Muscle layer of colon (tissue), 2 donors: ENCODE measurements around the gene SAMD10.
A peak's percentile ranks its signal among the peaks of the same experiment; 100 is the strongest.

Experiments
- H3K27ac ChIP-seq: one replicate; pipeline ENCODE4 v1.7.0; 2013; ENCODE audit warnings: low read depth, mild to moderate bottlenecking, low read length, moderate library complexity
- H3K27me3 ChIP-seq, 2 donors: one replicate each; pipeline ENCODE4 v1.7.0; 2013; ENCODE audit warnings: low read length in 2 of 2, mild to moderate bottlenecking in 2 of 2; ENCODE audit not compliant: insufficient read depth in 2 of 2, control insufficient read depth in 1 of 2
- H3K36me3 ChIP-seq: one replicate; pipeline ENCODE4 v1.7.0; 2013; ENCODE audit warnings: mild to moderate bottlenecking, low read length; ENCODE audit not compliant: insufficient read depth
- H3K4me1 ChIP-seq: one replicate; pipeline ENCODE4 v1.7.0; 2013; ENCODE audit warnings: mild to moderate bottlenecking, low read length; ENCODE audit not compliant: insufficient read depth
- H3K4me3 ChIP-seq, 2 donors: one replicate each; pipeline ENCODE4 v1.7.0; 2013; ENCODE audit warnings: low read length in 2 of 2, low read depth in 1 of 2, mild to moderate bottlenecking in 1 of 2, moderate library complexity in 1 of 2
- H3K9ac ChIP-seq: one replicate; pipeline ENCODE4 v1.7.0; 2013; ENCODE audit warnings: low read length
- H3K9me3 ChIP-seq: one replicate; pipeline ENCODE4 v1.7.0; 2013; ENCODE audit warnings: mild to moderate bottlenecking, low read length
- donor health status: abdominal sarcoma.
- donor health status: Adenocarcinoma of cecum.

SAMD10 gene

DNA sequence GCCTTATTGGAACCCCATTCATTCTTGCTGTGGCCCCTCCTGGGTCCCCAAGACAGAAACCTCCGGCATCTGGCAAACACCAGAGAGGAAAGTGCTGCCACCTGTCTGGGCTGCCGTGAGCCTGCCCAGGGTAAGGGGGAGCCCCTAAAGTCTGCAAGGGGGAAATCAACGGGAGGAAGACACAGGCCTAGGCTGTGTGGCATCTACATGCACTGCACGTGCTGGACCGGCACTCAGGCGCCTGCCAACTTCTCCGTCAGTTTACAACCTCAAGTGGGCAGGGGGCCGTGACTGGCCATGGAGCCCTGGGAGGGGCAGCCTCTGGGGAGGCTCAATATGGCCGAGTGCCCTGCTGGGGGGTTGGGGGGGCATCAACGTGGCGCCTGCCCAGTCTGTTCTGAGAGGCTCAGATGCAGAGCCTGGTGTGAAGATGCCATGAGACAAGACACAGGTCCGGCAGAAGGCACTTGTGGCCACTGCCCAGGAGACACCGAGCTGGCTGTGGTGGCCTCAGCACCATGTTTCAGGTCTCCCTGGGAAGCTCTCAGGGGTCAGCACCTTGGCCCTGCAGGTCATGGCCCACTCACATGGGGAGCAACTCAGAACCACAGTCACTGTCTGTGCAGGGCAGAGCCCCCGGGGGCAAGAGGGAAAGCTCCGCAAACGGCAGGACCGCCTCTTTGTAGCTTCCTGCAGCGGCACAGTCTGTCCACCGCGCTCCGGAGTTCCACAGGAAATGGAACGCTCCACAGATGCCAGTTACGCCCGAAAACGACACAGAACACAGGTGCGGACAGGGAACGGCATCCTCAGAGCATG lies 31.6 kb downstream of the SAMD10 start:
- peak overlapping the region; percentile 87 for H3K27ac ChIP-seq
- peaks cover 23% of the 10 kb centered on the region for H3K36me3 ChIP-seq
- no peak overlapping the region for H3K9ac ChIP-seq
- H3K4me3 ChIP-seq, result no peak overlapping the region
- peaks cover 58% of the 10 kb centered on the region for H3K4me1 ChIP-seq
- H3K9me3 ChIP-seq, result no peaks in the 10 kb centered on the region
- H3K27me3 ChIP-seq, result no peaks in the 10 kb centered on the region

DNA sequence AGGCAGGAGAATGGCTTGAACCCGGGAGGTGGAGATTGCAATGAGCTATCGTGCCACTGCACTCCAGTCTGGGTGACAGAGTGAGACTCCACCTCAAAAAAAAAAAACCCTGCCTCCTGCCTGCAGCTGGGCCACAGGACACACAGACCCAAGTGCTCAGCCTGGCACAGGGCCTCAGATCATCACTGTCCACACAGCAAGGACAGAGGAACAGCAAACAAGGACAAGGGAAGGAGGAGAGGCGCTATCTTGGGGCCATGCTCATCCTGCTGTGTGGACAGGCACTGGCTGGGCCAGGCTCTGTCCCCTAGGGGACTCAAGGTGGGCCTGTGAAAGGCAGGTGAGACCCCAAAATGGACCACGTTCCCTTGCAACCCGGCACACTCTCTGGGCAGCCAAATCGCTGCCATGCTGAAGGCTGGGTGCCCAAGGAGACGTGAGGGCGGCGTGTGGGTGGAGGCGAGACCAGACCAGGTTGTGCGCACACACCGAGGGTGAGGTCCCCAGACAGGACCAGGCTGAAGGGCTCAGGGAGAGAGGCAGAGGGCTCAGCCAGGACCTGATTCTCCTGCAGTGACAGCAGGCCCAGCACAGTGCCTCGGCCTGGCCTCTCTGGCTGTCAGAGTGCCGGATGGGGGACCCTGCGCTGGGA lies 32.3 kb downstream of the SAMD10 start:
- Histone ChIP-seq H3K4me1 (peaks cover 51% of the 10 kb centered on the region), H3K27ac (no peak overlapping the region), H3K9me3 (no peaks in the 10 kb centered on the region), H3K4me3 (no peak overlapping the region), H3K9ac (no peak overlapping the region), H3K36me3 (peaks cover 29% of the 10 kb centered on the region), H3K27me3 (no peaks in the 10 kb centered on the region)

DNA sequence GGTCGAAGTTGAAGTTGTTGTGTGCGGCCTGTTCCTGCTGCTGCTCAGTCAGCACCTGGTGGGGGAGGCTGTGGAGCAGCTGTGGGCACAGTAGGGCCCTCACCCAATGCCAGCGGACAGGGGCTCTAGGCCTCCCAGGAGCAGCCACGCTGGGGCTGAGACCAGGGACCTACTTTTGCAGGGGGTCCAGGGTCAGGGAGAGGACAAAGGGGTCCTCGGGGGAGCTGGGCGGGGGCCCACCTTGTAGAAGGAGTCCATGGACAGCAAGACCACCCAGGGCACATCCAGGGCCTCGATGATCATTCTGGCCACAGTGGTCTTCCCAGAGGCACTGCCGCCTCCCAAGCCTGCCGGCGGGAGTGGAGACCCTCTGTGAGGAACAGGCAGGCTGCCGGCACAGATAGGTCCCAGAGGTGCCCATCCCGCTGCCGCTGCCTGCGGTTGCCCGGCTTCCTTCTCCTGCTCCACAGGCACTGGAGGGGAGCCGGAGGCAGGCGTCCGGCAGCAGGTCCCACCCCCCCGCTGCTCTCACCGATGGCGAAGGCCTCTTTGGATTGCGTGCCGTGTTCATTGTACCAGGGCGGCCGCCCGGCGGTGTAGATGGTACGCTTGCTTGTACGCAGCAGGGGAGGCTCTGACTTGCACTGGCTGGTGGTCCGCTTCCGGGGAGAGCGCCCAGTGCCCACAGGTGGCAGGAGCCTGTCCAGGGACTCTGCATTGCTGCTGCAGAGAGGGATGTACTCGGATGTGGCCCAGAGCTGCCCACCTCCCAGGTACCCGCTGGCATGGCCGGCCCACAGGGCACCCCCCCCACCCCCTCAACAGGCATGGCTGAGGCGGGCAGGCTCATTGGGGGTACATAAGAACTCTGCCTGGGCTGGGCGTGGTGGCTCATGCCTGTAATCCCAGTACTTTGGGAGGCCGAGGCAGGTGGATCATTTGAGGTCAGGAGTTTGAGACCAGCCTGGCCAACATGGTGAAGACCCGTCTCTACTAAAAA lies 33.2 kb downstream of the SAMD10 start:
- peaks cover 42% of the 10 kb centered on the region for H3K4me1 ChIP-seq
- H3K27me3 ChIP-seq, result no peaks in the 10 kb centered on the region
- H3K4me3 ChIP-seq, result no peak overlapping the region
- peaks cover 29% of the 10 kb centered on the region for H3K36me3 ChIP-seq
- H3K27ac ChIP-seq, result no peak overlapping the region
- no peak overlapping the region for H3K9ac ChIP-seq
- H3K9me3 ChIP-seq, result no peaks in the 10 kb centered on the region

DNA sequence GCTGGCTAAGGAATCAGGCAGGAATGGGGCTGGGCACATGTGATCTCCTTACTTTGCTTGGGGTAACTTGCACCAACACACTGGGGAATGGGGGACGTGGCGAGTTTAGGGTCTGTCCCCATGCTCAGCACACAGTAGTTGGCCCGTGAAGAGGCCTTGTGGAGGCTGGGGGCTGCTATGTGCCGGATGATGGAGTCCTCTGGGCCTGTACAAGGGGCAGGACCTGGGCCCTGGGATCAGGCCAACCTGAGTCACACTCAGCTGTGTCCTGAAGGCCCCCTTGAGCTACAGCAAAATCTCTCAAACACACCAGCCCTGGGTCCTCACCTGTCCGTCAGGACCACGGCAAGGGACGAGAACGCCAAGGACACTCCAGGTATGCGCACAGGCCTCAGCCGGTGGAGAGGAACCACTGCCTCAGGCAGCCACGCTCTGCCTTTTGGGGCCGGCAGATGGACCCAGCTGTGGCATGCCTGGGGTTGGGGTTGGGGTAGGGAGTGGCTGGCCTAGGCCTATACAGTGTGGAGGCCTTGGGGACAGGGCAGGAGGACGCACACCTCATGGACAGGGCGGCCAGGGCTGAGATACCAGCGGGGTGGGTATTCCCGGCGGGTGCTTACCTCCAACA lies 34.3 kb downstream of the SAMD10 start:
- H3K4me1 ChIP-seq, result peaks cover 32% of the 10 kb centered on the region
- no peaks in the 10 kb centered on the region for H3K27me3 ChIP-seq
- H3K27ac ChIP-seq, result no peak overlapping the region
- H3K9me3 ChIP-seq, result no peaks in the 10 kb centered on the region
- no peak overlapping the region for H3K4me3 ChIP-seq
- H3K9ac ChIP-seq, result no peak overlapping the region
- peaks cover 29% of the 10 kb centered on the region for H3K36me3 ChIP-seq

DNA sequence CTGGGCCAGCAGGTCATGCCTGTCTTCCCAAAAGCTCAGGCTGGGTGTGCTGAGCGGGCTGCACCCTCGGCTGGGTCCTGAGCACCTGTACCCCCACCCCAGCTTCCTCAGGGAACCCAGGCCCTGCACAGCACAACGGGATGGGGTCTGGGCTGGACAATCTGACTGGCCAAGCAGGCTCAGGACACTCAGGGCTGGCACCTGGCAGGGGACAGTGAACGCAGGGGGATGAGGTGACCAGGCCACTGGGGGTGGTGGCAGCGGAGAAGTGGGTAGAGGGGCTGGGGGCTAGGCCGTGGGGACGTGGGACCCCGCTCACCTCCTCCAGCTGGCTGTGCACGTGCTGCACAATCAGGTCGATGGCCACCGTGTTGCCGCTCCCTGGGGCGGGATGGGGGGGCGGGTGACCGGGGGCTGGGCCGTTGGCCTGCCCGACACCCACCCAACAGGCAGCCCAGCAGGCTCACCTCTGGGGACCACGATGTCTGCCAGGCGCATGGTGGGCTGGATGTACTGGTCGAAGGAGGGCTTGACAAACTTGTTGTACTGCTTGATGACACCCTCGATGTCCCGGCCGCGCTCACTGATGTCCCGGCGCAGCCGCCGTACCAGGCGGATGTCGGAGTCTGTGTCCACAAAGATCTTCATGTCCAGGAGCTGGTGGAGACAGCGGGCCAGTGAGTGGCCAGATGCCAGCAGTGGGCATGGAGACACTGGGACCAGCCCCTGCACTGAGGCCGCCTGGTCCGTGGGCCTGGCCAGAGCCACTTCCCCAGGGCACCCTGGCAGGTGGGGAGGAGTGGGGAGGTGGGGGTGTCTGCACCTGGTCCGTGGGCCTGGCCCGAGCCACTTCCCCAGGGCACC lies 35.1 kb downstream of the SAMD10 start:
- Histone ChIP-seq H3K27me3 (no peaks in the 10 kb centered on the region), H3K9ac (no peak overlapping the region), H3K27ac (no peak overlapping the region), H3K4me3 (no peak overlapping the region), H3K4me1 (peaks cover 23% of the 10 kb centered on the region), H3K9me3 (no peaks in the 10 kb centered on the region), H3K36me3 (peaks cover 29% of the 10 kb centered on the region)

DNA sequence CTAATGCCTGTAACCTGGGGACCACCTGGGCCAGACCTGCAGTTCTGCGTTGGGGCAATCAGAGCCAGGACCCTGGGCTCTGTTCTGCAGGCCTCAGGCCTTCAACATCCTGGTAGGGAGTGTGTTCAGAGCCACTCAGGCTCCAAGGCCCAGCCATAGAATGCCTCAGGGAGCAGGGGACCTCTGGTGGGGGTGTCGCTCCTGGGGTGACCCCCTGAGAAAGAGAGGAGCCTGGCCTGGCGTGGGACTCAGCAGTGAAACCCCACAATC lies 35.7 kb downstream of the SAMD10 start:
- Histone ChIP-seq H3K9me3 (no peaks in the 10 kb centered on the region), H3K4me3 (no peak overlapping the region), H3K4me1 (peaks cover 18% of the 10 kb centered on the region), H3K27me3 (no peaks in the 10 kb centered on the region), H3K36me3 (peaks cover 29% of the 10 kb centered on the region), H3K27ac (no peak overlapping the region), H3K9ac (no peak overlapping the region)

DNA sequence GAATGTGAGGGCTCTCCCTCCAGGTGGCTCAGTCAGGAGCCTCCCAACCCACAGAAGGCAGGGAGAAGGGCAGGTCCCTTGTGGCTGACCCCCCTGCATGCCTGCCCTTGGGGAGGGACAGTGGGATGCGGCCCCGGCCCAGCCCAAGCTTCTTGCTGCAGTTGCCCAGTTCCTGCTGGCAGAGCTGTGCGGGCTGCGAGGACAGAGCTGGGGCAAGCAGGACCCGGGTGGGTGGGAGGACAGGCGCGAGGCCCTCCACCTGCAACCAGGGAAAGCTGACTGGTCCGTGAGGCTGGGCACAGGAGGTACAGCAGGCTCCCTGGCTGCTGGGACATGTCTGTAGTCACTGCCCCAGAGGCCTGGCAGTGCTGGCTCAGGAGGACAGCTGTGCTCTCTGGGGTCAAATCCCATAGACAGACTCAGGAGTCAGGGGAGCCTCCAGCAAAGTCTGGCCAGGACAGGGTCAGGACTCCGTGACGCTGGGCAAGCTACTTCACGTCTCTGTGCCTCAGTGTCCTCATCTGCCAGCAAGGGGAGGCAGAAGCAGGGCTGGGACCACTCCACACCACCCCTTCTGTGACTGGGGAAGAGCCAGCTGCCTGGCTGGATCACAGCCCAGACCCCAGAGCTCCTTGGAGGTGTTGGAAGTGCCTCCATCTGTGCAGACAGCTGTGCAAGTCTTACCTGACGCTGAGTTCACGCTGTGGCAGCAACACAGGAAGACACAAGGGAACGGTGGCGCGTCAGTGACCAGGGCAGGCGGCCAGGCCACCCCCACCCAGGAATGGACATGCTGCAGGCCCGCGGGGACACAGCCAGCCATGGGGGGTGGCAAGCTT lies 36.3 kb downstream of the SAMD10 start:
- Histone ChIP-seq H3K9ac (no peak overlapping the region), H3K27ac (no peak overlapping the region), H3K4me3 (no peak overlapping the region), H3K27me3 (no peaks in the 10 kb centered on the region), H3K36me3 (peaks cover 29% of the 10 kb centered on the region), H3K4me1 (peaks cover 12% of the 10 kb centered on the region), H3K9me3 (no peaks in the 10 kb centered on the region)

DNA sequence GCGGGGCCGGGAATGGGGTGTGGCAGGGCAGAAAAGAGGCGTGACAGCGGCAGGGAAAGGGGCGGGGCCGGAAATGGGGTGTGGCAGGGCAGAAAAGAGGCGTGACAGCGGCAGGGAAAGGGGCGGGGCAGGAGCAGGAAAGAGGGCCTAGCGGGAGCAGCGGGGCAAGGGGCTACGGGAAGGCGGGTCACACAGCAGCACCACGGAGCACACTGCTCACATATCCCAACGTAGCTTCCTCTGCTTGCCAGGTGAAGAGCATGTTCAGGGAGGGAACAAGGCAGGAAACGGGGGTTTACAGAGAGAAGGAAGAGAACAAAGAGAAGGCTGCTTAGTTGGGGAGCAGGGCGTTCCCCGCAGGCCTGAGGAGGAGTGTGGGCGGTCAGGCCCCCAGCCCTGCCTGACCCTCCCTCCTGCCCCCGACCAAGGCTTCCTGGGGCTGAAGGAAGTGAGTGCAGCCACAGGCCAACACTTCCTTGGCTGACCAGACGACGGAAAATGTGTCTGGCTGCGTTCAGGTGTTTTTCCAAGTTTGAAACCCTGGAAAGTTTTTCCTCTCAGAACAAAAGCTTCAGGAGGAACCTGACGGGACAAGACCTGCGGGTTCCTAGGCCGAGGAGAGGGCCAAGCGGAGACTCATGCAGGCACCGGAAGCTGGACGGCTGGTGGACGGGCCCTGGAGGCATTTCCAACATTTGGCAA lies 37.0 kb downstream of the SAMD10 start:
- Histone ChIP-seq H3K4me3 (no peak overlapping the region), H3K4me1 (peaks cover 5% of the 10 kb centered on the region), H3K36me3 (peaks cover 29% of the 10 kb centered on the region), H3K9me3 (no peaks in the 10 kb centered on the region), H3K27me3 (no peaks in the 10 kb centered on the region), H3K9ac (no peak overlapping the region), H3K27ac (no peak overlapping the region)

DNA sequence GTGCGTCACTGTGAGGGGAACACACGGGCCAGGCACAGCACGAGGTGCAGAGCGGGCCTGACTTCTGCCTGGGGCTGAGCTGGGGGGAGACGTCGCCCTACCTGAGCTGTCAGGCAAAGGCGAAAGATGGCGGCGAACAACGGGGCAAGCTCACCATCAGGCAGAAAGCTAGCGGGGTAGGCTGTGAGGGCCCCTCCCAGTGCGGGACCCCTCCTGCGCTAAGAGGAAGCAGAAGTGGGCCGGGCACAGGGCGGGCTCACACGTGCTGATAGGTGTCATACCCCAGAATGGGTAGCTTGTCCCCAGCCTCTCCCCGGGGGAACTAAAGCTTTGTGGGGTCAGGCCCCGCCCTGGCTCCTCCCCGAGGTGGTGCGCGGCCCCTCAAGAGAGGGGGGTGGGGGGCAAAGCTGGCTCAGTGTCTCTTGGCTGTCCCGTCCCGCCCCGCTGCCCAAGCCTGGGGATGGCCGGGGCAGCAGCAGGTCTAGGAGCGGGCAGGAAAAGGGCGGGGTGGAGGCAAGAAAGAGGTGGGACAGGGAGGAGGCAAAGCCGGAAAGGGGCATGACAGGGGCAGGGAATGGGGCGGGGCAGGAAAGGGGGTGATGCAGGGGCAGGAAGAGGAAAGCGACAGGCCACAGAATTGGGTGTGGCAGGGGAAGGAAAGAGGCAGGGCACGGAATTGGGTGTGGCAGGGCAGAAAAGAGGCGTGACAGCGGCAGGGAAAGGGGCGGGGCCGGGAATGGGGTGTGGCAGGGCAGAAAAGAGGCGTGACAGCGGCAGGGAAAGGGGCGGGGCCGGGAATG lies 38.0 kb downstream of the SAMD10 start:
- no peak overlapping the region for H3K4me3 ChIP-seq
- H3K27ac ChIP-seq, result no peak overlapping the region
- no peaks in the 10 kb centered on the region for H3K9me3 ChIP-seq
- no peaks in the 10 kb centered on the region for H3K4me1 ChIP-seq
- peaks cover 29% of the 10 kb centered on the region for H3K36me3 ChIP-seq
- H3K27me3 ChIP-seq, result no peaks in the 10 kb centered on the region
- H3K9ac ChIP-seq, result no peak overlapping the region
